ENCODE data around the gene ANO1. TPM values are rescaled to one million over a fixed set of nuclear protein-coding genes. Genes with fewer than 3 reads are reported as not detected.
A peak's percentile ranks its signal among the peaks of the same experiment; 100 is the strongest.

The ANO1 gene
- polyA plus RNA-seq, 2 donors: 5.5 to 5.8 TPM

GRCh38 chr11:70138403-70138802 lies 60.3 kb downstream of the ANO1 start:
- Histone ChIP-seq H3K4me3 (ENCODE audit: low read depth in 1 of 2, low read length in 2 of 2) (no peak overlapping the region), H3K27ac (ENCODE audit: low read depth in 2 of 2, low read length in 1 of 2) (no peak overlapping the region), H3K27me3 (ENCODE audit: control insufficient read depth in 1 of 2, insufficient read depth in 2 of 2, low read length in 2 of 2) (no peaks in the 10 kb centered on the region), H3K9me3 (ENCODE audit: control insufficient read depth in 2 of 2, insufficient read depth in 1 of 2, low read depth in 1 of 2, low read length in 1 of 2) (no peaks in the 10 kb centered on the region), H3K4me1 (ENCODE audit: control insufficient read depth in 2 of 2, insufficient read depth in 2 of 2, low read length in 1 of 2) (peaks cover 3 to 5% of the 10 kb centered on the region in 2 donors), H3K36me3 (ENCODE audit: control insufficient read depth in 2 of 2, insufficient read depth in 2 of 2, low read length in 1 of 2) (no peaks in the 10 kb centered on the region)
- WGBS, 2 donors: 79 to 84% methylated on average over 9 of the region's 9 CpGs

- Histone ChIP-seq H3K27me3 (ENCODE audit: control insufficient read depth in 1 of 2, insufficient read depth in 2 of 2, low read length in 2 of 2) (no peaks in the 10 kb centered on the region), H3K4me3 (ENCODE audit: low read depth in 1 of 2, low read length in 2 of 2) (no peak overlapping the region), H3K36me3 (ENCODE audit: control insufficient read depth in 2 of 2, insufficient read depth in 2 of 2, low read length in 1 of 2) (no peaks in the 10 kb centered on the region), H3K27ac (ENCODE audit: low read depth in 2 of 2, low read length in 1 of 2) (peak overlapping the region; percentile 56 to 96), H3K9me3 (ENCODE audit: control insufficient read depth in 2 of 2, insufficient read depth in 1 of 2, low read depth in 1 of 2, low read length in 1 of 2) (no peaks in the 10 kb centered on the region), H3K4me1 (ENCODE audit: control insufficient read depth in 2 of 2, insufficient read depth in 2 of 2, low read length in 1 of 2) (peaks cover 3 to 5% of the 10 kb centered on the region in 2 donors)
- 55 to 57% methylated on average over 15 of the region's 15 CpGs for WGBS, 2 donors
Measured at GRCh38 chr11:70139785-70140410, 61.8 kb downstream of the ANO1 start.

GRCh38 chr11:70140711-70141485 lies 62.8 kb downstream of the ANO1 start:
- H3K27ac ChIP-seq (ENCODE audit: low read depth in 2 of 2, low read length in 1 of 2): peak overlapping the region; percentile 26 to 81

GRCh38 chr11:70141486-70142220 lies 63.5 kb downstream of the ANO1 start:
- H3K27me3 ChIP-seq (ENCODE audit: control insufficient read depth in 1 of 2, insufficient read depth in 2 of 2, low read length in 2 of 2): no peaks in the 10 kb centered on the region
- H3K4me1 ChIP-seq (ENCODE audit: control insufficient read depth in 2 of 2, insufficient read depth in 2 of 2, low read length in 1 of 2): peaks cover 3 to 5% of the 10 kb centered on the region in 2 donors
- WGBS, 2 donors: 16 to 20% methylated on average over 20 of the region's 20 CpGs
- H3K27ac ChIP-seq (ENCODE audit: low read depth in 2 of 2, low read length in 1 of 2): peak overlapping the region; percentile 63 to 81
- H3K9me3 ChIP-seq (ENCODE audit: control insufficient read depth in 2 of 2, insufficient read depth in 1 of 2, low read depth in 1 of 2, low read length in 1 of 2): no peaks in the 10 kb centered on the region
- no peak overlapping the region for H3K4me3 ChIP-seq (ENCODE audit: low read depth in 1 of 2, low read length in 2 of 2)
- H3K36me3 ChIP-seq (ENCODE audit: control insufficient read depth in 2 of 2, insufficient read depth in 2 of 2, low read length in 1 of 2): no peaks in the 10 kb centered on the region

More at GRCh38 chr11:70140711-70141485, 62.8 kb downstream of the ANO1 start:
- no peak overlapping the region for H3K4me3 ChIP-seq (ENCODE audit: low read depth in 1 of 2, low read length in 2 of 2)
- 54 to 62% methylated on average over 24 of the region's 24 CpGs for WGBS, 2 donors
- H3K27me3 ChIP-seq (ENCODE audit: control insufficient read depth in 1 of 2, insufficient read depth in 2 of 2, low read length in 2 of 2): no peaks in the 10 kb centered on the region
- H3K36me3 ChIP-seq (ENCODE audit: control insufficient read depth in 2 of 2, insufficient read depth in 2 of 2, low read length in 1 of 2): no peaks in the 10 kb centered on the region
- H3K9me3 ChIP-seq (ENCODE audit: control insufficient read depth in 2 of 2, insufficient read depth in 1 of 2, low read depth in 1 of 2, low read length in 1 of 2): no peaks in the 10 kb centered on the region
- H3K4me1 ChIP-seq (ENCODE audit: control insufficient read depth in 2 of 2, insufficient read depth in 2 of 2, low read length in 1 of 2): peaks cover 3 to 5% of the 10 kb centered on the region in 2 donors

- Histone ChIP-seq H3K4me3 (ENCODE audit: low read depth in 1 of 2, low read length in 2 of 2) (no peak overlapping the region), H3K27ac (ENCODE audit: low read depth in 2 of 2, low read length in 1 of 2) (peak overlapping the region; percentile 63 to 74), H3K4me1 (ENCODE audit: control insufficient read depth in 2 of 2, insufficient read depth in 2 of 2, low read length in 1 of 2) (peaks cover 3 to 5% of the 10 kb centered on the region in 2 donors), H3K36me3 (ENCODE audit: control insufficient read depth in 2 of 2, insufficient read depth in 2 of 2, low read length in 1 of 2) (no peaks in the 10 kb centered on the region), H3K27me3 (ENCODE audit: control insufficient read depth in 1 of 2, insufficient read depth in 2 of 2, low read length in 2 of 2) (no peaks in the 10 kb centered on the region), H3K9me3 (ENCODE audit: control insufficient read depth in 2 of 2, insufficient read depth in 1 of 2, low read depth in 1 of 2, low read length in 1 of 2) (no peaks in the 10 kb centered on the region)
- 35 to 41% methylated on average over 14 of the region's 14 CpGs for WGBS, 2 donors
Measured at GRCh38 chr11:70142221-70142875, 64.2 kb downstream of the ANO1 start.

- Histone ChIP-seq H3K4me1 (ENCODE audit: control insufficient read depth in 2 of 2, insufficient read depth in 2 of 2, low read length in 1 of 2) (peaks cover 3 to 5% of the 10 kb centered on the region in 2 donors), H3K9me3 (ENCODE audit: control insufficient read depth in 2 of 2, insufficient read depth in 1 of 2, low read depth in 1 of 2, low read length in 1 of 2) (no peaks in the 10 kb centered on the region), H3K27ac (ENCODE audit: low read depth in 2 of 2, low read length in 1 of 2) (no peak overlapping the region), H3K27me3 (ENCODE audit: control insufficient read depth in 1 of 2, insufficient read depth in 2 of 2, low read length in 2 of 2) (no peaks in the 10 kb centered on the region), H3K36me3 (ENCODE audit: control insufficient read depth in 2 of 2, insufficient read depth in 2 of 2, low read length in 1 of 2) (peaks cover 0 to 2% of the 10 kb centered on the region in 2 donors), H3K4me3 (ENCODE audit: low read depth in 1 of 2, low read length in 2 of 2) (no peak overlapping the region)
- whole genome bisulfite sequencing, 2 donors: 89 to 90% methylated on average over 10 of the region's 10 CpGs
Measured at GRCh38 chr11:70144262-70144661, 66.1 kb downstream of the ANO1 start.

- 80 to 92% methylated on average over 6 of the region's 6 CpGs for WGBS, 2 donors
- H3K27ac ChIP-seq (ENCODE audit: low read depth in 2 of 2, low read length in 1 of 2): no peak overlapping the region
- no peaks in the 10 kb centered on the region for H3K9me3 ChIP-seq (ENCODE audit: control insufficient read depth in 2 of 2, insufficient read depth in 1 of 2, low read depth in 1 of 2, low read length in 1 of 2)
- H3K4me3 ChIP-seq (ENCODE audit: low read depth in 1 of 2, low read length in 2 of 2): no peak overlapping the region
- peaks cover 3 to 5% of the 10 kb centered on the region in 2 donors for H3K4me1 ChIP-seq (ENCODE audit: control insufficient read depth in 2 of 2, insufficient read depth in 2 of 2, low read length in 1 of 2)
- H3K36me3 ChIP-seq (ENCODE audit: control insufficient read depth in 2 of 2, insufficient read depth in 2 of 2, low read length in 1 of 2): peaks cover 0 to 2% of the 10 kb centered on the region in 2 donors
- H3K27me3 ChIP-seq (ENCODE audit: control insufficient read depth in 1 of 2, insufficient read depth in 2 of 2, low read length in 2 of 2): no peaks in the 10 kb centered on the region
Measured at GRCh38 chr11:70145071-70145470, 67.0 kb downstream of the ANO1 start.

GRCh38 chr11:70145841-70146240 lies 67.7 kb downstream of the ANO1 start:
- no peak overlapping the region for H3K4me3 ChIP-seq (ENCODE audit: low read depth in 1 of 2, low read length in 2 of 2)
- peaks cover 0 to 2% of the 10 kb centered on the region in 2 donors for H3K36me3 ChIP-seq (ENCODE audit: control insufficient read depth in 2 of 2, insufficient read depth in 2 of 2, low read length in 1 of 2)
- H3K27me3 ChIP-seq (ENCODE audit: control insufficient read depth in 1 of 2, insufficient read depth in 2 of 2, low read length in 2 of 2): no peaks in the 10 kb centered on the region
- H3K27ac ChIP-seq (ENCODE audit: low read depth in 2 of 2, low read length in 1 of 2): no peak overlapping the region
- WGBS, 2 donors: 74 to 87% methylated on average over 4 of the region's 4 CpGs
- peaks cover 3 to 5% of the 10 kb centered on the region in 2 donors for H3K4me1 ChIP-seq (ENCODE audit: control insufficient read depth in 2 of 2, insufficient read depth in 2 of 2, low read length in 1 of 2)
- H3K9me3 ChIP-seq (ENCODE audit: control insufficient read depth in 2 of 2, insufficient read depth in 1 of 2, low read depth in 1 of 2, low read length in 1 of 2): no peaks in the 10 kb centered on the region

GRCh38 chr11:70146299-70146698 lies 68.2 kb downstream of the ANO1 start:
- Histone ChIP-seq H3K4me3 (ENCODE audit: low read depth in 1 of 2, low read length in 2 of 2) (no peak overlapping the region), H3K27ac (ENCODE audit: low read depth in 2 of 2, low read length in 1 of 2) (no peak overlapping the region), H3K9me3 (ENCODE audit: control insufficient read depth in 2 of 2, insufficient read depth in 1 of 2, low read depth in 1 of 2, low read length in 1 of 2) (no peaks in the 10 kb centered on the region), H3K4me1 (ENCODE audit: control insufficient read depth in 2 of 2, insufficient read depth in 2 of 2, low read length in 1 of 2) (peaks cover 0 to under 1% of the 10 kb centered on the region in 2 donors), H3K36me3 (ENCODE audit: control insufficient read depth in 2 of 2, insufficient read depth in 2 of 2, low read length in 1 of 2) (peaks cover 0 to 2% of the 10 kb centered on the region in 2 donors), H3K27me3 (ENCODE audit: control insufficient read depth in 1 of 2, insufficient read depth in 2 of 2, low read length in 2 of 2) (no peaks in the 10 kb centered on the region)
- WGBS, 2 donors: 64 to 75% methylated on average over 10 of the region's 10 CpGs

All from esophagus (tissue), 2 donors.